GM12865 (cell line): ENCODE results near the gene PDE4D.

Experiments used
- DNase-seq: peaks from one replicate; pipeline ENCODE4 v3.0.0; 2010; ENCODE audit warnings: low read depth
- H3K4me3 ChIP-seq: 2 replicates; pipeline ENCODE4 v1.5.1; 2011; ENCODE audit warnings: mild to moderate bottlenecking, low read depth, low read length, control low read depth
- CTCF ChIP-seq: IDR thresholded peaks from 2 replicates; pipeline ENCODE4 v1.5.1; 2011; ENCODE audit warnings: low read length, control low read depth, low read depth, inconsistent platforms; ENCODE audit not compliant: insufficient read depth; ENCODE audit errors: missing control alignments

The PDE4D gene

GRCh38 chr5:59866661-59867060 lies 26.9 kb downstream of the PDE4D start:
- no peak for DNase-seq
- TF ChIP-seq CTCF = no peak
- H3K4me3 ChIP-seq = no peak overlapping the region

GRCh38 chr5:59864718-59865117 lies 28.8 kb downstream of the PDE4D start:
- TF ChIP-seq CTCF = no peak
- no peak overlapping the region for H3K4me3 ChIP-seq
- peak; percentile 3 for DNase-seq

- no peak for DNase-seq
- TF ChIP-seq CTCF = no peak
- no peak overlapping the region for H3K4me3 ChIP-seq
These were observed 29.7 kb downstream of the PDE4D start for GRCh38 chr5:59863777-59864176.

GRCh38 chr5:59856358-59856757 lies 37.2 kb downstream of the PDE4D start:
- no peak overlapping the region for H3K4me3 ChIP-seq
- no peak for TF ChIP-seq CTCF
- DNase-seq = no peak

- DNase-seq = no peak
- TF ChIP-seq CTCF = no peak
- H3K4me3 ChIP-seq = no peak overlapping the region
These were observed 42.8 kb downstream of the PDE4D start for GRCh38 chr5:59850766-59851165.

- H3K4me3 ChIP-seq = no peak overlapping the region
- TF ChIP-seq CTCF = no peak
These were observed 45.9 kb downstream of the PDE4D start for GRCh38 chr5:59847586-59847985.

GRCh38 chr5:59845730-59846129 lies 47.8 kb downstream of the PDE4D start:
- no peak for DNase-seq
- TF ChIP-seq CTCF = no peak
- no peak overlapping the region for H3K4me3 ChIP-seq

More at GRCh38 chr5:59847586-59847985, 45.9 kb downstream of the PDE4D start:
- DNase-seq = no peak
